ENCODE results near the gene PALLD. TPM values are rescaled to one million over a fixed set of nuclear protein-coding genes. Genes with fewer than 3 reads are reported as not detected.

The PALLD gene
- total RNA-seq, 2 experiments from 2014 or later, result 1.2 to 1.3 TPM

- ChIA-PET POLR2A (no interaction called here), CTCF (no interaction called here)
- Mint-ChIP-seq H3K27me3 (ENCODE audit: low read depth) (no peaks in the 10 kb centered on the region), H3K27ac (no peak overlapping the region), H3K4me3 (no peak overlapping the region), H3K4me1 (ENCODE audit: low read depth) (no peaks in the 10 kb centered on the region), H3K9me3 (ENCODE audit: insufficient read depth) (no peaks in the 10 kb centered on the region), H3K36me3 (ENCODE audit: low read depth) (no peaks in the 10 kb centered on the region)
- DNase-seq (no peak), ATAC-seq (no peak)
Measured at GRCh38 chr4:168887809-168888208, 391.0 kb downstream of the PALLD start.

DNA sequence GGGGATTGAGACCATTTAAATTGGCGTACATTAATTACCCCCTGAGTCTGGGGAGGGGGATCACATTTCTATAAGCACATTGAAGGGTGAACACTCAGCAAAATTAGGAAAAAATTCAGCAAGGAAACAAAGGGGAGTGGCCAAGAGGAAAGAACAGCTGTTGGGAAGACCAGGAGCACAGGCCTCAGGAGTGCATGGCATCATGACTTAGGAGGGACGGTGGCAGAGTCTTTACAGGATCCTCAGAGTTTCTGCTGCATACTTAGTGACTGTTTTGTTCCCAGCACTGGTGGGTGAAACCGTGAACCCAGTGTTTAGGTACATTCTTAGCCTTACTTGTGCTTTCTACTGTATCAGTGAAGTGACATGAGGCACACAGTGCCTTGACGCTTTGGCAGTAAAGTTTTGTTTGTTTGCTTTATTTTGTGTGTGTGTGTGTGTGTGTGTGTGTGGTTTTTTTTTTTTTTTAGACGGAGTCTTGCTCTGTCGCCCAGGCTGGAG lies 391.9 kb downstream of the PALLD start:
- H3K27me3 Mint-ChIP-seq (ENCODE audit: low read depth), result no peaks in the 10 kb centered on the region
- ATAC-seq, result no peak
- no peak overlapping the region for H3K4me3 Mint-ChIP-seq
- H3K27ac Mint-ChIP-seq, result no peak overlapping the region
- H3K9me3 Mint-ChIP-seq (ENCODE audit: insufficient read depth), result no peaks in the 10 kb centered on the region
- CTCF ChIA-PET, result no interaction called here
- H3K4me1 Mint-ChIP-seq (ENCODE audit: low read depth), result no peaks in the 10 kb centered on the region
- no peaks in the 10 kb centered on the region for H3K36me3 Mint-ChIP-seq (ENCODE audit: low read depth)
- no peak for DNase-seq
- POLR2A ChIA-PET, result no interaction called here

GRCh38 chr4:168891086-168891485 lies 394.2 kb downstream of the PALLD start:
- ATAC-seq (no peak), DNase-seq (no peak)
- CTCF ChIA-PET, result interaction anchor here (1.0 kb wide), 1 partner anchor 96 kb away, joined by 3 read pairs; no protein-coding TSS in a partner anchor
- POLR2A ChIA-PET, result no interaction called here
- H3K27me3 Mint-ChIP-seq (ENCODE audit: low read depth), result no peaks in the 10 kb centered on the region
- no peak overlapping the region for H3K27ac Mint-ChIP-seq
- H3K4me3 Mint-ChIP-seq, result no peak overlapping the region
- H3K4me1 Mint-ChIP-seq (ENCODE audit: low read depth), result no peaks in the 10 kb centered on the region
- no peaks in the 10 kb centered on the region for H3K9me3 Mint-ChIP-seq (ENCODE audit: insufficient read depth)
- no peaks in the 10 kb centered on the region for H3K36me3 Mint-ChIP-seq (ENCODE audit: low read depth)

DNA sequence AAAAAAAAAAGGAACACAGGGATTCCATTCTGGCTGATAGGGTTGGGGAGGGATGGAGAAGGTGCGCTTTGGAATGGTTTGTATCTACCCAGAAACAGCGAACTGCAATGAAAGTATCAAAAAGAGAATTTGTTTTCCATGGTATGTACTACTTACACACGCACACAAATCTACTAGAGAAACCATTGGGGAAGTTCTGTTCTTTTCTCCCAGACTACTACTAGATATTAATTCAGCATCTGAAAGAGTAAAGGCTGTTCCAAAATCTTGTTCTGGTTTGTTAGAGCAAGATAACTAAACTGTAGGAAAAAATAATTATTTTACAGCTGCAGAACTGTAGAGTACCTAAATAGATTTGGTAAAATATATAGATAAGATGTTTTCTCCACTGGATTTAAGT lies 394.8 kb downstream of the PALLD start:
- ATAC-seq, result no peak
- no peaks in the 10 kb centered on the region for H3K27me3 Mint-ChIP-seq (ENCODE audit: low read depth)
- POLR2A ChIA-PET, result no interaction called here
- H3K4me3 Mint-ChIP-seq, result no peak overlapping the region
- H3K27ac Mint-ChIP-seq, result no peak overlapping the region
- H3K36me3 Mint-ChIP-seq (ENCODE audit: low read depth), result no peaks in the 10 kb centered on the region
- CTCF ChIA-PET, result no interaction called here
- no peaks in the 10 kb centered on the region for H3K4me1 Mint-ChIP-seq (ENCODE audit: low read depth)
- DNase-seq, result no peak
- no peaks in the 10 kb centered on the region for H3K9me3 Mint-ChIP-seq (ENCODE audit: insufficient read depth)

- ChIA-PET POLR2A (no interaction called here), CTCF (no interaction called here)
- Mint-ChIP-seq H3K4me3 (no peak overlapping the region), H3K27ac (no peak overlapping the region), H3K9me3 (ENCODE audit: insufficient read depth) (no peaks in the 10 kb centered on the region), H3K4me1 (ENCODE audit: low read depth) (no peaks in the 10 kb centered on the region), H3K36me3 (ENCODE audit: low read depth) (no peaks in the 10 kb centered on the region), H3K27me3 (ENCODE audit: low read depth) (no peaks in the 10 kb centered on the region)
- ATAC-seq (no peak), DNase-seq (no peak)
Measured at GRCh38 chr4:168892475-168892874, 395.6 kb downstream of the PALLD start.

DNA sequence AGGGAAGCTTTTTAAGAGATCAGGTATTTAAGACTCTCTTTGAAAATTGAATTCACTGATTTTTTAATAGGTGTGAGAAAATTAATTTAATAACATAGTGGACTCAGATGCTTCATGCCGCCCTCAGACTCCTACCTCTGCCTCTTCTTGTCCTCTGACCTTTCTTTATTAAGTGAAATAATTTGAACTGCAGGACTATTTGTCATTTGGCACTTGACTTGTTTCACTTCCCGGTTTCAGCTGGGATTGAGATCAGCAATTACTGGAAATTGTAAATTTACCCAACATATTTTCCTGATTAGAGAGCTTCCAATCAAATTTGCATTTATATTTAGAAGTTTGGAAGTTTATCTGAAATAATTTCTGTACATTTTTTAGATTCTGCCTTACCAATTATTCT lies 396.4 kb downstream of the PALLD start:
- ChIA-PET POLR2A (no interaction called here), CTCF (interaction anchor here (1.6 kb wide), 1 partner anchor 30 kb away, joined by 5 read pairs; no protein-coding TSS in a partner anchor)
- Mint-ChIP-seq H3K4me3 (no peak overlapping the region), H3K36me3 (ENCODE audit: low read depth) (no peaks in the 10 kb centered on the region), H3K4me1 (ENCODE audit: low read depth) (no peaks in the 10 kb centered on the region), H3K9me3 (ENCODE audit: insufficient read depth) (no peaks in the 10 kb centered on the region), H3K27me3 (ENCODE audit: low read depth) (no peaks in the 10 kb centered on the region), H3K27ac (no peak overlapping the region)
- no peak for ATAC-seq
- no peak for DNase-seq

GRCh38 chr4:168893807-168894206 lies 397.0 kb downstream of the PALLD start:
- ATAC-seq, result no peak
- CTCF ChIA-PET, result interaction anchor here (1.6 kb wide), 1 partner anchor 29 kb away, joined by 5 read pairs; no protein-coding TSS in a partner anchor
- no peak overlapping the region for H3K27ac Mint-ChIP-seq

GRCh38 chr4:168900080-168900479 lies 403.2 kb downstream of the PALLD start:
- ChIA-PET CTCF (no interaction called here), POLR2A (no interaction called here)
- DNase-seq, result no peak
- no peak for ATAC-seq
- no peaks in the 10 kb centered on the region for H3K9me3 Mint-ChIP-seq (ENCODE audit: insufficient read depth)
- H3K4me1 Mint-ChIP-seq (ENCODE audit: low read depth), result no peaks in the 10 kb centered on the region
- no peaks in the 10 kb centered on the region for H3K36me3 Mint-ChIP-seq (ENCODE audit: low read depth)
- H3K4me3 Mint-ChIP-seq, result no peak overlapping the region
- no peaks in the 10 kb centered on the region for H3K27me3 Mint-ChIP-seq (ENCODE audit: low read depth)
- no peak overlapping the region for H3K27ac Mint-ChIP-seq

More at GRCh38 chr4:168893807-168894206, 397.0 kb downstream of the PALLD start:
- H3K4me1 Mint-ChIP-seq (ENCODE audit: low read depth), result no peaks in the 10 kb centered on the region
- H3K36me3 Mint-ChIP-seq (ENCODE audit: low read depth), result no peaks in the 10 kb centered on the region
- no peaks in the 10 kb centered on the region for H3K9me3 Mint-ChIP-seq (ENCODE audit: insufficient read depth)
- H3K4me3 Mint-ChIP-seq, result no peak overlapping the region
- POLR2A ChIA-PET, result no interaction called here
- DNase-seq, result no peak
- no peaks in the 10 kb centered on the region for H3K27me3 Mint-ChIP-seq (ENCODE audit: low read depth)

DNA sequence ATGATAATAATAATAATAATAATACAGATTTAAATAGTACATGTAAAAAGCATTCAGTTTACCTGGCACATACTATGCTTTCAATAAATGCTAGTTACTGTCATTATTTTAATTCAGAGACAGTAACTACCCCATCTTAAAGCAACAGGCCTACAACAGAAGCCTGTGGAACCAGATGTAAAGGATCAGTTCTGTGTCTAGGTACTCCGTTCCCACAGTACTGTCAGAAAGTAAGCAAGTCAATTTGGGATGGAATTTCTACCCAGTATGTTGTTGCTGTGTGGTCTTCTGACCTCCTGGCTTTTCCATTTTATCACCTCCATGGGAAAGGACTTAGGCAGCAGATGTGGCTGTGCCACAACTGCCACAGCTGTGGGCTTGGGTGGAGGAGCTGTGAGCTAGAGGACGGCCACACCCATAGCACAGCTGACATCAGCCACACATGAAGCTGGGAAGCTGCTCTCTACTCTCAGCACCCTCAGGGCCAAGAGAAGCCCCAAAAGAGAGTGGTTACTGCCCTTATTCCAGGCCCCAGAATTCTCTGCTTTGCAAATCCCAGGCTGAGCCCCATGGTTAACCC lies 410.4 kb downstream of the PALLD start:
- no peak overlapping the region for H3K4me3 Mint-ChIP-seq

GRCh38 chr4:168908093-168908492 lies 411.2 kb downstream of the PALLD start:
- ATAC-seq (no peak), DNase-seq (no peak)
- CTCF ChIA-PET, result no interaction called here
- Mint-ChIP-seq H3K4me3 (no peak overlapping the region), H3K4me1 (ENCODE audit: low read depth) (peaks cover 3% of the 10 kb centered on the region), H3K27me3 (ENCODE audit: low read depth) (no peaks in the 10 kb centered on the region), H3K9me3 (ENCODE audit: insufficient read depth) (no peaks in the 10 kb centered on the region), H3K27ac (no peak overlapping the region), H3K36me3 (ENCODE audit: low read depth) (no peaks in the 10 kb centered on the region)
- POLR2A ChIA-PET, result no interaction called here

More for the DNA sequence above, 410.4 kb downstream of the PALLD start:
- H3K9me3 Mint-ChIP-seq (ENCODE audit: insufficient read depth), result no peaks in the 10 kb centered on the region
- CTCF ChIA-PET, result no interaction called here
- peaks cover 3% of the 10 kb centered on the region for H3K4me1 Mint-ChIP-seq (ENCODE audit: low read depth)
- no peaks in the 10 kb centered on the region for H3K36me3 Mint-ChIP-seq (ENCODE audit: low read depth)
- POLR2A ChIA-PET, result no interaction called here
- peak; percentile 33 for ATAC-seq
- no peaks in the 10 kb centered on the region for H3K27me3 Mint-ChIP-seq (ENCODE audit: low read depth)
- no peak for DNase-seq
- H3K27ac Mint-ChIP-seq, result no peak overlapping the region

DNA sequence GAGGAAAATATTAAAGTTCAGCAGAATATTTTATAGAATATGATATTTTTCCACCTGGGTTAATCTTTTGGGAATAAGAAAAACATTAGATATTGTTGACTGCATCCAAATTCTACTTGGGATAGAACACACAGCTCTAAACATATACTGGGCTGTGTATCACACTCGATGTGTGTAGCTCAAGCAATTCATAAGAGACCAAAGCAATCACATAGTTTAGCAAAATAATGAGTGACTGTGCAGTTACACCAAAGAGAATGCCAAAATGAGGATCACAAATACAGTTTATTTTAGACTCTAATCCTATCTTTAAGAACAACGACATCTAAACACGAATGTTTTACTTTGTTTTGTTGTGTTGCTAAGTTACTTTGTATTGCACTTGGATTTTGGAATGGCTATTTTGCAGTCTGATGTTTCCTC lies 412.0 kb downstream of the PALLD start:
- CTCF ChIA-PET, result interaction anchor here (1.1 to 1.4 kb wide), 2 partner anchors 11 to 13 kb away, joined by 3 to 4 read pairs; no protein-coding TSS in a partner anchor
- H3K4me3 Mint-ChIP-seq, result no peak overlapping the region
- DNase-seq, result no peak
- peaks cover 3% of the 10 kb centered on the region for H3K4me1 Mint-ChIP-seq (ENCODE audit: low read depth)
- ATAC-seq, result no peak
- H3K9me3 Mint-ChIP-seq (ENCODE audit: insufficient read depth), result no peaks in the 10 kb centered on the region
- no peaks in the 10 kb centered on the region for H3K36me3 Mint-ChIP-seq (ENCODE audit: low read depth)
- POLR2A ChIA-PET, result no interaction called here
- no peak overlapping the region for H3K27ac Mint-ChIP-seq
- no peaks in the 10 kb centered on the region for H3K27me3 Mint-ChIP-seq (ENCODE audit: low read depth)

- Mint-ChIP-seq H3K27ac (no peak overlapping the region), H3K36me3 (ENCODE audit: low read depth) (no peaks in the 10 kb centered on the region), H3K27me3 (ENCODE audit: low read depth) (peaks cover 1% of the 10 kb centered on the region), H3K4me3 (no peak overlapping the region), H3K4me1 (ENCODE audit: low read depth) (no peaks in the 10 kb centered on the region), H3K9me3 (ENCODE audit: insufficient read depth) (no peaks in the 10 kb centered on the region)
- CTCF ChIA-PET, result interaction anchor here (3.3 kb wide), 1 partner anchor 10 kb away, joined by 16 read pairs; no protein-coding TSS in a partner anchor
- POLR2A ChIA-PET, result no interaction called here
- DNase-seq, result no peak
- no peak for ATAC-seq
Measured at GRCh38 chr4:168914095-168914494, 417.2 kb downstream of the PALLD start.
